Measurements from ENCODE around the gene CMPK2. TPM values are rescaled to one million over a fixed set of nuclear protein-coding genes. Genes with fewer than 3 reads are reported as not detected.

Gene CMPK2
- total RNA-seq, 4 donors from 2014 or later = 0.53 to 4.9 (median 1.7) TPM

DNA sequence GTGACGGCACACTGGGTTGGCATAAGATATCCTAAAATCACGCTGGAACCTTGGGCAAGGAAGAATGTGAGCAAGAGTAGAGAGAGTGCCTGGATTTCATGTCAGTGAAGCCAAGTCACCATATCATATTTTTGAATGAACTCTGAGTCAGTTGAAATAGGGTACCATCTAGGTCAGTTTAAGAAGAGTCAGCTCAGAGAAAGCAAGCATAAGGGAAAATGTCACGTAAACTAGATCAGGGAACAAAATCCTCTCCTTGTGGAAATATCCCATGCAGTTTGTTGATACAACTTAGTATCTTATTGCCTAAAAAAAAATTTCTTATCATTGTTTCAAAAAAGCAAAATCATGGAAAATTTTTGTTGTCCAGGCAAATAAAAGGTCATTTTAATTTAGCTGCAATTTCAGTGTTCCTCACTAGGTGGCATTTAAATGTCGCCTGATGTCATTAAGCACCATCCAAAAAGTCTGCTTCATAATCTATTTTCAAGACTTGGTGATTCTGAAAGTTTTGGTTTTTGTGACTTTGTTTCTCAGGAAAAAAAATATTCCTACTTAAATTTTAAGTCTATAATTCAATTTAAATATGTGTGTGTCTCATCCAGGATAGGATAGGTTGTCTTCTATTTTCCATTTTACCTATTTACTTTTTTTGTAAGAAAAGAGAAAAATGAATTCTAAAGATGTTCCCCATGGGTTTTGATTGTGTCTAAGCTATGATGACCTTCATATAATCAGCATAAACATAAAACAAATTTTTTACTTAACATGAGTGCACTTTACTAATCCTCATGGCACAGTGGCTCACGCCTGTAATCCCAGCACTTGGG, 31.4 kb upstream of the CMPK2 start:
- TF ChIP-seq POLR2A (IDR thresholded peaks at IDR 0.05) = no peak
- TF ChIP-seq, protein P1, sequence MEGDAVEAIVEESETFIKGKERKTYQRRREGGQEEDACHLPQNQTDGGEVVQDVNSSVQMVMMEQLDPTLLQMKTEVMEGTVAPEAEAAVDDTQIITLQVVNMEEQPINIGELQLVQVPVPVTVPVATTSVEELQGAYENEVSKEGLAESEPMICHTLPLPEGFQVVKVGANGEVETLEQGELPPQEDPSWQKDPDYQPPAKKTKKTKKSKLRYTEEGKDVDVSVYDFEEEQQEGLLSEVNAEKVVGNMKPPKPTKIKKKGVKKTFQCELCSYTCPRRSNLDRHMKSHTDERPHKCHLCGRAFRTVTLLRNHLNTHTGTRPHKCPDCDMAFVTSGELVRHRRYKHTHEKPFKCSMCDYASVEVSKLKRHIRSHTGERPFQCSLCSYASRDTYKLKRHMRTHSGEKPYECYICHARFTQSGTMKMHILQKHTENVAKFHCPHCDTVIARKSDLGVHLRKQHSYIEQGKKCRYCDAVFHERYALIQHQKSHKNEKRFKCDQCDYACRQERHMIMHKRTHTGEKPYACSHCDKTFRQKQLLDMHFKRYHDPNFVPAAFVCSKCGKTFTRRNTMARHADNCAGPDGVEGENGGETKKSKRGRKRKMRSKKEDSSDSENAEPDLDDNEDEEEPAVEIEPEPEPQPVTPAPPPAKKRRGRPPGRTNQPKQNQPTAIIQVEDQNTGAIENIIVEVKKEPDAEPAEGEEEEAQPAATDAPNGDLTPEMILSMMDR (IDR thresholded peaks at IDR 0.05) = peak; percentile 37 to 74 (median 64)
- 61 to 66% methylated on average over 5 of the region's 5 CpGs for WGBS, 2 donors
- DNase-seq = no peak
- Histone ChIP-seq H3K36me3 (no peaks in the 10 kb centered on the region), H3K4me3 (no peak overlapping the region), H3K4me1 (no peaks in the 10 kb centered on the region), H3K9me3 (no peaks in the 10 kb centered on the region), H3K27ac (no peak overlapping the region), H3K27me3 (no peaks in the 10 kb centered on the region)
- intact Hi-C loops (cut with DNase I) = loop anchor here (10.0 kb wide), 1 partner anchor 148 kb away; no protein-coding TSS in a partner anchor

DNA sequence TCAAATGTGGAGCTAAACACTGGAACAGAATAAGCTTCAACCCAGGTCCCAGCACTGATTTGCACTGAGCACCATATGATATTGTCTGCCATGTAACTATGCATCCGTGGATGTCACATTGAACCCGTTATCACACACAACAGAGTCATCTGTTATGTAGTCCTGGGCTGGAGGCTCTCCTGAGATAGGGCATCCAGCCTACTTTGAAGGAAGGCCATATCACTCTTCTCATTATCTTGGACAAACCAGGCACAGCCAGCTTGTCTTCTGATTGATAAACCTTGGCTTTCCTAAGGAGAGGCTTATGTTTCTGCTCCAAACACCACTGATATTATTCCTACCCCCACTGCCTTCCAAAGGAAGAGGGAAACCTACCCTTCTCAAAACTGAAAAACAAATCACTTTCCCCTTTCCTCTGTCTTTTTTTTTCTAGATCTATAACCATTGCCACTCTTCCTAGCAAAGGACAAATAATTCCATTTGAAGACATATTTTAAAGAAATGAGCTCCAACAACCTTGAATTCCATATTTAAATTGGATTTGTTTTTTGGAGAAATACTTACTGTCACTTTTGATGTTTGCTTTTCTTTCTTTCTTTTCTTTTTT, 28.3 kb upstream of the CMPK2 start:
- no peak for DNase-seq
- WGBS, 2 donors = 67 to 100% methylated on average over 2 of the region's 2 CpGs
- H3K27ac ChIP-seq = no peak overlapping the region
- no peaks in the 10 kb centered on the region for H3K9me3 ChIP-seq
- H3K36me3 ChIP-seq = peaks cover 0 to 4% (median 0%) of the 10 kb centered on the region in 3 donors
- intact Hi-C loops (cut with DNase I) = loop anchor here (10.0 kb wide), 1 partner anchor 151 kb away; no protein-coding TSS in a partner anchor
- no peaks in the 10 kb centered on the region for H3K4me1 ChIP-seq
- H3K27me3 ChIP-seq = no peaks in the 10 kb centered on the region
- no peak overlapping the region for H3K4me3 ChIP-seq
- TF ChIP-seq, protein P1 (IDR thresholded peaks at IDR 0.05) = no peak
- no peak for TF ChIP-seq POLR2A (IDR thresholded peaks at IDR 0.05)

DNA sequence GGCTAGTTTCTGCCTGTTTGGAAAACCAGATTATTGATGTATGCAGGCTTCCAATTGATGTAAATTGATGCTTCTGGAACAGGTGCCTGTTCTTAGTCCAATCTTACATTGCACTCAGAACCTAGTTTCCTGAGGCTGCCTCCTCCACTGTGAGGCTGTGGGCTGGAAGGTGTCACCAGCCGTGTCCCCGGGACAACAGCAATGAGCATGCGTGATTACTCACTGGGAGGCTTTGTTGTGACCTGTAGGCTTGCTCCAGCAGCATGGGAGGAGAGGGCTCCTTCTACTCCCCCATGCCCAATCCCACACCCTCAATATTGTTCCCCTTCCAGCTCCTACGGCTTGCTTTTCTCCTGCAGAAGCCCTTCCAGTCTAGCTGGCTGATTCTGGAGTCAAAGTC, 23.0 kb upstream of the CMPK2 start:
- WGBS, 2 donors = 76 to 95% methylated on average over 4 of the region's 4 CpGs
- Histone ChIP-seq H3K27me3 (no peaks in the 10 kb centered on the region), H3K27ac (no peak overlapping the region), H3K4me1 (no peaks in the 10 kb centered on the region), H3K9me3 (no peaks in the 10 kb centered on the region), H3K4me3 (no peak overlapping the region), H3K36me3 (peaks cover 0 to 4% (median 0%) of the 10 kb centered on the region in 3 donors)
- intact Hi-C loops (cut with DNase I) = no loop called here
- TF ChIP-seq, protein P1 (IDR thresholded peaks at IDR 0.05) = no peak
- no peak for TF ChIP-seq POLR2A (IDR thresholded peaks at IDR 0.05)
- no peak for DNase-seq

DNA sequence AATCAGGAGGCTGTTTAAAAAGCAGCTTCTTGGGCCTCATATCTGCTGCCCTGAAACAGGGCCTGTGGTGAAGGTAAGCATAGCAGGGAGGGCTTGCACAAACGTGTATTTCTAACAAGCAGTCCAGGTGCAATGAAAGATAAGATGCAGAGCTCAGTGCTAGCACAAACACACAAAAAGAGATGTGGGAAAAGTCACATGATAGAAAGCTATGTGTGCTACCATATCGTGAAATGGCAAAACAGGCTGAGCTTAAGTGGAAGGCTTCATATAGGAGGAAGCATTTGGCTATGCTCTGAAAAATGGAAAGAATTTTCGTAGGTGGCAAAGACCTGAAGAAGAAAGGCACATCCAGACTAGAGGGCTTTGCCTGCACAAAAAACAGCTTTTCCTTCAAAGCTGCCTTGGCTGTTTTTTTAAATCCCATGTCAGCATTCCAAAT, 22.1 kb upstream of the CMPK2 start:
- Histone ChIP-seq H3K27ac (no peak overlapping the region), H3K36me3 (peaks cover 0 to 4% (median 0%) of the 10 kb centered on the region in 3 donors), H3K27me3 (no peaks in the 10 kb centered on the region), H3K4me3 (no peak overlapping the region), H3K4me1 (no peaks in the 10 kb centered on the region), H3K9me3 (no peaks in the 10 kb centered on the region)
- WGBS, 2 donors = 55 to 61% methylated on average over 3 of the region's 3 CpGs
- DNase-seq = no peak
- intact Hi-C loops (cut with DNase I) = no loop called here
- TF ChIP-seq, protein P1 (IDR thresholded peaks at IDR 0.05) = no peak
- TF ChIP-seq POLR2A (IDR thresholded peaks at IDR 0.05) = no peak

DNA sequence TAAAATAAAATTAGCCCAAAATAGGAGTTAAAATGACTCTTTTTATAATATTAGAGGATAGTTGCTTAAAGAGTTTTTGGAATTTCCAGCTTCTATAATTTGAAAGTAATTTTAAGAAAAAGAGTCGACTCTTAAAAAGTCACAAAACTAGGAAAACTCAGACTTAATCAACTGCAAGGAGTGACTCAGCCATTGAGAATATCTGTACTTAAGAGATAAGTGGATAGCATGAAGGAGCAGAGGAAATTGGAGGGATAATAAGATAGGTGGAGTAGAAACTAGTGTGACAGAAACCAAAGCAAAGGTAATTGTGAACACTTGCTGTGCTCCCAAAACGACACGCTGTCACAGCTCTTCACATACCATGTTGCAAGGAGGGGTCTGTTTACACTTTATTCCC, 20.3 kb upstream of the CMPK2 start:
- DNase-seq = no peak
- 83 to 85% methylated on average over 3 of the region's 3 CpGs for WGBS, 2 donors
- Histone ChIP-seq H3K9me3 (no peaks in the 10 kb centered on the region), H3K27ac (no peak overlapping the region), H3K27me3 (no peaks in the 10 kb centered on the region), H3K36me3 (peaks cover 0 to 4% (median 0%) of the 10 kb centered on the region in 3 donors), H3K4me3 (no peak overlapping the region), H3K4me1 (no peaks in the 10 kb centered on the region)
- no peak for TF ChIP-seq POLR2A (IDR thresholded peaks at IDR 0.05)
- TF ChIP-seq, protein P1 (IDR thresholded peaks at IDR 0.05) = no peak
- intact Hi-C loops (cut with DNase I) = no loop called here
